Stimulated activated naive CD8-positive, alpha-beta T cell treated with anti-CD3 and anti-CD28 coated beads, Interleukin-15, Interleukin-2, amounts not matched to agents 100 ng/mL and 50 ng/mL, for 24 hours (primary cell): ENCODE results near the gene VASN.
"Not testable (repeated sequence)": the region's sequence is repeated elsewhere in the genome, so short reads cannot be mapped to it uniquely, and the experiment has no call there.

Experiments
- H3K27ac Mint-ChIP-seq: one replicate; pipeline ENCODE4 v1.8.0; 2021; ENCODE audit warnings: mild to moderate bottlenecking, mixed read lengths
- H3K27me3 Mint-ChIP-seq: one replicate; pipeline ENCODE4 v1.8.0; 2021; ENCODE audit warnings: mixed read lengths
- H3K36me3 Mint-ChIP-seq: one replicate; pipeline ENCODE4 v1.8.0; 2021; ENCODE audit warnings: low read depth, mixed read lengths
- H3K4me1 Mint-ChIP-seq: one replicate; pipeline ENCODE4 v1.8.0; 2021; ENCODE audit warnings: low read depth, mixed read lengths
- H3K4me3 Mint-ChIP-seq: one replicate; pipeline ENCODE4 v1.8.0; 2021; ENCODE audit warnings: mild to moderate bottlenecking, mixed read lengths
- H3K9me3 Mint-ChIP-seq: one replicate; pipeline ENCODE4 v1.8.0; 2021; ENCODE audit warnings: mixed read lengths

The VASN gene

GRCh38 chr16:4332623-4333307 lies 38.9 kb upstream of the VASN start:
- no peaks in the 10 kb centered on the region for H3K36me3 Mint-ChIP-seq
- H3K27me3 Mint-ChIP-seq, result no peaks in the 10 kb centered on the region
- no peaks in the 10 kb centered on the region for H3K4me1 Mint-ChIP-seq
- no peaks in the 10 kb centered on the region for H3K9me3 Mint-ChIP-seq
- no peak overlapping the region for H3K27ac Mint-ChIP-seq
- no peak overlapping the region for H3K4me3 Mint-ChIP-seq

GRCh38 chr16:4333308-4333638 lies 38.4 kb upstream of the VASN start:
- Mint-ChIP-seq H3K4me3 (no peak overlapping the region), H3K27ac (no peak overlapping the region), H3K27me3 (no peaks in the 10 kb centered on the region), H3K9me3 (no peaks in the 10 kb centered on the region), H3K36me3 (no peaks in the 10 kb centered on the region), H3K4me1 (no peaks in the 10 kb centered on the region)

GRCh38 chr16:4333714-4334113 lies 37.9 kb upstream of the VASN start:
- H3K27ac Mint-ChIP-seq, H3K36me3 Mint-ChIP-seq, H3K4me1 Mint-ChIP-seq, H3K27me3 Mint-ChIP-seq, H3K4me3 Mint-ChIP-seq, H3K9me3 Mint-ChIP-seq: not testable (repeated sequence)

- Mint-ChIP-seq H3K27me3 (no peaks in the 10 kb centered on the region), H3K9me3 (no peaks in the 10 kb centered on the region), H3K27ac (no peak overlapping the region), H3K4me1 (no peaks in the 10 kb centered on the region), H3K4me3 (no peak overlapping the region), H3K36me3 (no peaks in the 10 kb centered on the region)
Observed at GRCh38 chr16:4334724-4335495, 36.7 kb upstream of the VASN start.

DNA sequence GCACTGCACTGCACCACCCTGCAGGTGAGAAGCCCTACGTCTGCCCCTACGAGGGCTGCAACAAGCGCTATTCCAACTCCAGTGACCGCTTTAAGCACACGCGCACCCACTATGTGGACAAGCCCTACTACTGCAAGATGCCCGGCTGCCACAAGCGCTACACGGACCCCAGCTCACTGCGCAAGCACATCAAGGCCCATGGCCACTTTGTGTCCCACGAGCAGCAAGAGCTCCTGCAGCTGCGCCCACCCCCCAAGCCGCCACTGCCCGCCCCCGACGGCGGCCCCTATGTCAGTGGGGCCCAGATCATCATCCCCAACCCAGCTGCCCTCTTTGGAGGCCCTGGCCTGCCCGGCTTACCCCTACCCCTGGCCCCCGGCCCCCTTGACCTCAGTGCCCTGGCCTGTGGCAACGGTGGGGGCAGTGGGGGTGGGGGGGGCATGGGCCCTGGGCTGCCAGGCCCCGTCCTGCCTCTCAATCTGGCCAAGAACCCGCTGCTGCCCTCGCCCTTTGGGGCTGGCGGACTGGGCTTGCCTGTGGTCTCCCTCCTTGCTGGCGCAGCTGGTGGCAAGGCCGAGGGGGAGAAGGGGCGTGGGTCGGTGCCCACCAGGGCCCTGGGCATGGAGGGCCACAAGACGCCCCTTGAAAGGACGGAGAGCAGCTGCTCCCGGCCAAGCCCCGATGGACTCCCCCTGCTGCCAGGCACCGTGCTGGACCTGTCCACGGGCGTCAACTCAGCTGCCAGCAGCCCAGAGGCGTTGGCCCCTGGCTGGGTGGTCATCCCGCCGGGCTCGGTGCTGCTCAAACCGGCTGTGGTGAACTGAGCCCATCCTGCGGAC lies 34.7 kb upstream of the VASN start:
- Mint-ChIP-seq H3K4me3 (no peak overlapping the region), H3K36me3 (no peaks in the 10 kb centered on the region), H3K27me3 (no peaks in the 10 kb centered on the region), H3K4me1 (no peaks in the 10 kb centered on the region), H3K9me3 (no peaks in the 10 kb centered on the region), H3K27ac (no peak overlapping the region)

- H3K4me3 Mint-ChIP-seq, result no peak overlapping the region
- no peaks in the 10 kb centered on the region for H3K9me3 Mint-ChIP-seq
- no peaks in the 10 kb centered on the region for H3K4me1 Mint-ChIP-seq
- H3K27ac Mint-ChIP-seq, result no peak overlapping the region
- H3K36me3 Mint-ChIP-seq, result no peaks in the 10 kb centered on the region
- no peaks in the 10 kb centered on the region for H3K27me3 Mint-ChIP-seq
Observed at GRCh38 chr16:4337540-4338088, 34.0 kb upstream of the VASN start.

DNA sequence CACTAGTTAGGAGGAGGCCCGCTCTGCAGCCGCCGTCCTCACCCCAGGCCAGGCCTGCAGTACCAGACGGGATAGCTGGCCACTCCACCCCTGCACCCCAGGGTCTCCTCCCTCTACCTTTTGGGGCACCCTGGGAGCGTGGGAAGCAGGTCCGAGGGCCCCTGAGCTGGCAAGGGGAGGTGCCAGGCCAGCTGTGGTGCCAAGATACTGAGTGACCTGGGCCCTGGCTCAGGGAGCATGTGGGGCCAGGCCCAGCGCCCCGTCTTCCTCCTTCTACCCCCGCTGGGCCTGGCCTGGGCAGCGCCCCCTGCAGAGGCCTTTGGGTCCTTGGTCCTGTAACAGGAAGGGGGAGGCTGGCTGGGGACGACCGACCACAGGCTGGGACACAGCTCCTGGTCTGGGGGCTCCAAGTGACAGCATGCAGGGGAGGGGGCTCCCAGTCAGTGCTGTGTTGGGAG lies 33.5 kb upstream of the VASN start:
- Mint-ChIP-seq H3K4me1 (no peaks in the 10 kb centered on the region), H3K27me3 (no peaks in the 10 kb centered on the region), H3K4me3 (no peak overlapping the region), H3K9me3 (no peaks in the 10 kb centered on the region), H3K27ac (no peak overlapping the region), H3K36me3 (no peaks in the 10 kb centered on the region)

DNA sequence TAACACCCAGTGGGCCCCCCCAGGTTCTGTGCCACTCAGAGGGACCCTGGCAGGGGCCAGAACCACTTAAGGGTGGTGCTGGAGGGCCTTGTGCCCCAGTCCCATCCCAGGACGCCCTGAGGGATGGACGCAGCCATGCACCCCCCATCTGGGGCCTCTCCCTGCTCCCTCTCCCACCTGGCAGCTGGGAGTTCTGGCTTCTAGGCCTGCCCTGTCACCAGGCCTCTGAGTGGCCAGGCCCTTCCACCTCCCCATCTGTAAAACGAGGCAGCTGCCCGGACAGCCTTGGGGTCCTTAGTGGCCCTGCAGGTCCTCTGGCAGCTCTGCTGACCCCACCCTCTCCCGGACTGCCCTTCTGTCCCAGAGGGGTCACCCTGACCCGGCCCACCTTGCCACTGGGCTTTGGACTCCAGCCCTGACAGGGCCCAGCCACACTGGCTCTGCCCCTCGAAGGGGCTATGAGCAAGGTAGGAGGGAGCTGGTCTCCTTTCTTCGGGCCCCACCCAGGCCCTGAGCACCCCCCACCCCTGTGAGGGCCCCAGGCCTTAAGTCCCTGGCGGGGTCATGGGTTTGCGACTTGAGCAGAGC lies 32.8 kb upstream of the VASN start:
- Mint-ChIP-seq H3K27me3 (no peaks in the 10 kb centered on the region), H3K27ac (no peak overlapping the region), H3K4me3 (no peak overlapping the region), H3K9me3 (no peaks in the 10 kb centered on the region), H3K36me3 (no peaks in the 10 kb centered on the region), H3K4me1 (no peaks in the 10 kb centered on the region)

DNA sequence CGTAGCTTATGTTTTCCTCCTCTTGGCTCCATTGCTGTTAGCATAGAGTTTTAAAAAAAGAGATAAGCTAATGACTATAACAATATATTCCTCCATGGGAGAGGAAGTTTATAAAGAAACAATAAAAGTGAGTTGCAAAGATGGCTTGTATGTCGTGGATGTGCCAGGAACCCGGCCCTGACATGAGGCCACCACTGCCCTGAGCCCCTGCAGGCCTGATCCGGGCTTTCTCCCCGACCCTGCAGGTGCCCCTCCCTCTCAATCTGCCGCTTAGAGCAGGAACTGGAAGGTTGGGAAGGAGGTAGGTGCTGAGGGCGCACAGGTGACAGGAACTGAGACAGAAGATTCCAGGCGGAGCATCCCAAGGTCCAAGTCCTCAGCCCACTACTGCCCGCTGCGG lies 32.2 kb upstream of the VASN start:
- no peak overlapping the region for H3K4me3 Mint-ChIP-seq
- no peaks in the 10 kb centered on the region for H3K4me1 Mint-ChIP-seq
- no peaks in the 10 kb centered on the region for H3K27me3 Mint-ChIP-seq
- no peaks in the 10 kb centered on the region for H3K9me3 Mint-ChIP-seq
- H3K27ac Mint-ChIP-seq, result no peak overlapping the region
- H3K36me3 Mint-ChIP-seq, result no peaks in the 10 kb centered on the region

GRCh38 chr16:4339909-4340308 lies 31.7 kb upstream of the VASN start:
- Mint-ChIP-seq H3K27ac (no peak overlapping the region), H3K9me3 (no peaks in the 10 kb centered on the region), H3K4me1 (no peaks in the 10 kb centered on the region), H3K27me3 (no peaks in the 10 kb centered on the region), H3K4me3 (no peak overlapping the region), H3K36me3 (no peaks in the 10 kb centered on the region)

DNA sequence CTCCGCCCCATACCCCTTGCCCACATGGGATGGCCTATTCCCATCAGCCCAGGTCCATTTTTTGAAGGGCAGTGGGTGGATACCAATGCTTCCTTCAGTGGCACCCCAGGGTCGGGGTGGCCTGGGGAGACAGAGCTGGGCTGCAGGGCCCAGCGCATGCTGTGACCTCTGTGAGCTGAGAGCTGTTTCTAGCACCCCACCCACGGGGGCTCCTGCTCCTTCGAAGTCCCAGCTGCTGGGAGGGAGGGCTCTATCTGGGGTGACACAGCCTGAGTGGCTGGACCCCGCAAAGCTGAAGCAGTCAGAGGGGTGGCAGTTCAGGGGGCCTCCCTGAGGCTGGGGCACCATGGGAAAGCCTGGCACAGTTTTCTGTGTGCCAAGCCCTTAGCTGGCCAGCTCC lies 31.2 kb upstream of the VASN start:
- H3K4me3 Mint-ChIP-seq, result no peak overlapping the region
- no peak overlapping the region for H3K27ac Mint-ChIP-seq
- no peaks in the 10 kb centered on the region for H3K27me3 Mint-ChIP-seq
- no peaks in the 10 kb centered on the region for H3K4me1 Mint-ChIP-seq
- H3K36me3 Mint-ChIP-seq, result no peaks in the 10 kb centered on the region
- H3K9me3 Mint-ChIP-seq, result no peaks in the 10 kb centered on the region

- no peaks in the 10 kb centered on the region for H3K9me3 Mint-ChIP-seq
- H3K36me3 Mint-ChIP-seq, result no peaks in the 10 kb centered on the region
- no peaks in the 10 kb centered on the region for H3K27me3 Mint-ChIP-seq
- no peak overlapping the region for H3K27ac Mint-ChIP-seq
- H3K4me1 Mint-ChIP-seq, result no peaks in the 10 kb centered on the region
- no peak overlapping the region for H3K4me3 Mint-ChIP-seq
Observed at GRCh38 chr16:4341250-4341649, 30.4 kb upstream of the VASN start.

DNA sequence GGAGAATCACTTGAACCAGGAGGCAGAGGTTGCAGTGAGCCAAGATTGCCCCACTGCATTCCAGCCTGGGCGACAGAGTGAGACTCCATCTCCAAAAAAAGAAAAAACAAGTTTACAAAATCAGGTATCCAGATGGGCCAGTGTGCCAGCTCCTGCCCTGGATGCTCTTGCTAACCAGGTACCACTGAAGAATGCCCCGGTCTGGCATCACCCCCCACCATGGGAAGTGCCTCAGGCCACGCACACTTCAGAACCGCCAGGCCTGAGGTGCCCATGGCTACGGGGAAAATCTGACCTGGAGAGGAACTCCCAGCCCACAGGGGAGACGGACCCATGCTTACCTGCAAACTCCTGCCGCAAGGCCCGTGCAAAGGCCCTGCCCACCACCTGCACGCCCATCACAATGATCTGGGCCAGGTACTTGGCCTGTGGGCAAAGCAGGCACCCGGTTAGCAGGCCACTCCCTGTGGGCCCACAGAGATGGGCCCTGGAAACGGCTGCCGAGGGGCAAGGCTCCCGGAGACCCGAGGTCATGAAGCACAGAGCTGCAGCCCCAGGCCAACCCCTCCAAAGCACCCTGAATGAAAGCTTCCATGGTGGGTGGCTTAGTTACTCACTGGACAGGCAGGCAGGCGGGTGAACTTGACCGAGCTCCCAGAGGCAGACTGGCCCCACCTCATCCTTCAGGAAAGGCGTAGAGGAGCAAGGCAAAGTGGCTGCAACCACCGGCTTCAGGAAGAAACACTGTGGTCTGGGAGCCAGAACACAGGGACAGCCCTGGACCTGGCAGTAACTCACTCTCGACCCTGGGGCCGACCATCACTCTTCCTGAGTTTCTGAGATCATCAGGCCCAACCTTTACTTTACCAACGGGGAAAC lies 28.5 kb upstream of the VASN start:
- Mint-ChIP-seq H3K27ac (no peak overlapping the region), H3K9me3 (no peaks in the 10 kb centered on the region), H3K27me3 (no peaks in the 10 kb centered on the region), H3K4me1 (peaks cover 8% of the 10 kb centered on the region), H3K4me3 (no peak overlapping the region), H3K36me3 (peaks cover under 1% of the 10 kb centered on the region)

GRCh38 chr16:4344300-4344982 lies 27.2 kb upstream of the VASN start:
- H3K9me3 Mint-ChIP-seq, H3K4me3 Mint-ChIP-seq, H3K36me3 Mint-ChIP-seq, H3K27ac Mint-ChIP-seq, H3K27me3 Mint-ChIP-seq: not testable (repeated sequence)
- peaks cover 17% of the 10 kb centered on the region for H3K4me1 Mint-ChIP-seq
